HepG2 (cell line): ENCODE data around the gene CASZ1. TPM values are rescaled to one million over a fixed set of nuclear protein-coding genes. Genes with fewer than 3 reads are reported as not detected.

Experiments used
- ATAC-seq: fragments of 200-7000 bp; cut with Tn5 transposase; 3 replicates; pipeline ENCODE4 v1.9.1; 2020; ENCODE audit warnings: mild to moderate bottlenecking, moderate library complexity
- BruUV-seq: library from RNA; stranded (reverse); fragments of 400-500 nt; replicated peaks from 2 replicates; lab custom pipeline; 2021; lab: Mats Ljungman, UMichigan
- CTCF ChIA-PET: fragments of 300-600 bp; formaldehyde crosslinking; extraction: SDS; loops from one replicate; lab custom pipeline; 2021; ENCODE audit warnings: low total read pairs, inconsistent platforms, low intra/inter-chr PET ratio; lab: Yijun Ruan, JAX
- POLR2A ChIA-PET: fragments of 350-600 bp; sonication (Branson Sonifier 250); formaldehyde crosslinking; loops from one replicate; lab custom pipeline; 2020; ENCODE audit warnings: antibody characterized with exemption, inconsistent platforms; lab: Yijun Ruan, JAX
- DNase-seq: peaks from one replicate; pipeline ENCODE4 v3.0.0-alpha.2; 2015; ENCODE audit warnings: low spot score
- FAIRE-seq: peaks from 3 replicates; lab custom pipeline; 2011; peaks lifted over from hg19 to GRCh38; lab: Jason Lieb, UNC
- H2AFZ ChIP-seq: one replicate; pipeline ENCODE4 v1.6.1; 2011; ENCODE audit warnings: low read length, inconsistent platforms
- H3K27ac ChIP-seq: fragments of 300-600 bp; 3 replicates; pipeline ENCODE4 v1.8.0; 2011; ENCODE audit warnings: mixed run types, mild to moderate bottlenecking, mixed read lengths, low read length, inconsistent platforms; ENCODE audit not compliant: insufficient read depth; ENCODE audit errors: extremely low read length
- H3K27me3 ChIP-seq, 2 experiments: fragments of 200-600 bp in 1 of 2; 2 replicates in 1 of 2; 3 replicates in 1 of 2; pipeline versions ENCODE4 v1.6.0 to v1.8.0; 2011; ENCODE audit warnings: low read length in 2 of 2, mild to moderate bottlenecking in 2 of 2, moderate library complexity in 2 of 2, inconsistent platforms in 1 of 2; ENCODE audit not compliant: insufficient read depth in 2 of 2, control insufficient read depth in 1 of 2
- H3K36me3 ChIP-seq, 2 experiments: fragments of 200-600 bp in 1 of 2; replicated peaks in 1 of 2; 2 replicates in 1 of 2; 3 replicates in 1 of 2; pipeline versions ENCODE4 v1.5.1 to v1.8.0; 2011; ENCODE audit warnings: low read length in 2 of 2, inconsistent platforms in 1 of 2; ENCODE audit not compliant: insufficient read depth in 2 of 2, control insufficient read depth in 1 of 2
- H3K4me1 ChIP-seq: 2 replicates; pipeline ENCODE4 v1.5.1; 2012; ENCODE audit warnings: low read length, inconsistent platforms; ENCODE audit not compliant: insufficient read depth
- H3K4me2 ChIP-seq: 2 replicates; pipeline ENCODE4 v1.6.0; 2011; ENCODE audit warnings: low read depth, low read length, inconsistent platforms
- H3K4me3 ChIP-seq, 3 experiments: fragments of 200-600 bp in 1 of 3; sonication (generic), shearing (Covaris generic) in 1 of 3; replicated peaks in 1 of 3; 2 replicates each; pipeline ENCODE4 v1.5.1; 2011 to 2016; ENCODE audit warnings: low read length in 3 of 3, inconsistent platforms in 2 of 3, low read depth in 2 of 3, mild to moderate bottlenecking in 2 of 3, control low read depth in 1 of 3, mixed read lengths in 1 of 3; ENCODE audit not compliant: insufficient read depth in 1 of 3
- H3K79me2 ChIP-seq: one replicate; pipeline ENCODE4 v1.6.1; 2011; ENCODE audit warnings: low read length, inconsistent platforms; ENCODE audit not compliant: insufficient read depth
- H3K9ac ChIP-seq: 2 replicates; pipeline ENCODE4 v1.6.0; 2011; ENCODE audit warnings: mild to moderate bottlenecking, low read depth, low read length, inconsistent platforms; ENCODE audit not compliant: insufficient read depth
- H3K9me3 ChIP-seq: 2 replicates; pipeline ENCODE4 v1.5.1; 2012; ENCODE audit warnings: mild to moderate bottlenecking, low read length
- H4K20me1 ChIP-seq: 2 replicates; pipeline ENCODE4 v1.6.0; 2011; ENCODE audit warnings: inconsistent platforms, mild to moderate bottlenecking, low read length, moderate library complexity; ENCODE audit not compliant: insufficient read depth
- BORCS8-MEF2B ChIP-seq: sonication (generic); formaldehyde crosslinking; IDR thresholded peaks from 2 replicates; pipeline ENCODE4 v1.8.0; 2022; ENCODE audit warnings: mild to moderate bottlenecking, missing genetic modification reagents
- EED ChIP-seq: sonication (generic); formaldehyde crosslinking; IDR thresholded peaks from 2 replicates; pipeline ENCODE4 v1.5.0; 2020; ENCODE audit warnings: mild to moderate bottlenecking, missing genetic modification reagents
- HNF4A ChIP-seq: sonication (generic); formaldehyde crosslinking; IDR thresholded peaks from 2 replicates; pipeline ENCODE4 v1.4.0; 2020; ENCODE audit warnings: missing genetic modification reagents
- JARID2 ChIP-seq: sonication (generic); formaldehyde crosslinking; IDR thresholded peaks from 2 replicates; pipeline ENCODE4 v1.8.1; 2023; ENCODE audit warnings: missing genetic modification reagents, inconsistent platforms; ENCODE audit not compliant: insufficient replicate concordance
- KMT2B ChIP-seq: IDR thresholded peaks from 2 replicates; pipeline ENCODE4 v1.6.1; 2016; ENCODE audit warnings: missing genetic modification reagents, missing compliant biosample characterization
- PTBP1 ChIP-seq: fragments of 200-400 bp; formaldehyde crosslinking; IDR thresholded peaks from 2 replicates; pipeline ENCODE4 v1.6.1; 2018; ENCODE audit warnings: low read length, low read depth; ENCODE audit not compliant: poor library complexity, severe bottlenecking
- SP140L ChIP-seq: sonication (generic); formaldehyde crosslinking; IDR thresholded peaks from 2 replicates; pipeline ENCODE4 v1.4.0; 2020; ENCODE audit warnings: missing genetic modification reagents, borderline replicate concordance
- ZNF138 ChIP-seq: sonication (generic); formaldehyde crosslinking; IDR thresholded peaks from 2 replicates; pipeline ENCODE4 v1.5.0; 2020; ENCODE audit warnings: mild to moderate bottlenecking, low read depth, missing genetic modification reagents
- ZNF296 ChIP-seq: sonication (generic); formaldehyde crosslinking; conservative IDR thresholded peaks from 2 replicates; pipeline ENCODE4 v1.5.0; 2020; ENCODE audit warnings: mild to moderate bottlenecking, missing genetic modification reagents
- ZNF616 ChIP-seq: sonication (generic); formaldehyde crosslinking; IDR thresholded peaks from 2 replicates; pipeline ENCODE4 v1.5.0; 2020; ENCODE audit warnings: low read depth, mild to moderate bottlenecking, missing genetic modification reagents
- WGBS: methylation state at CpG from one replicate; pipeline ENCODE4 v1.1.6; 2017; ENCODE audit warnings: low lambda C conversion rate; 5-methylcytosine and 5-hydroxymethylcytosine counted together
- in situ Hi-C: cut with HindIII; loops from 2 replicates; pipeline ENCODE4 v1.10.0; 2017; ENCODE audit warnings: low pct_unique_long_range_greater_than_20kb; ENCODE audit not compliant: extremely low pct_ligation_motif_present
- intact Hi-C: fragments of 100-400 bp; cut with micrococcal nuclease; formaldehyde crosslinking; loops from one replicate; pipeline ENCODE4 v1.10.0; 2022; ENCODE audit not compliant: unreplicated experiment
- polyA plus RNA-seq, 8 experiments: library from polyadenylated mRNA; depleted of rRNA in 3 of 8; stranded (reverse) in 7 of 8; unstranded in 1 of 8; fragments of >200 nt; fragmentation: Illumina TruSeq in 4 of 8; extraction: Trizol in 4 of 8; gene quantifications; 2 replicates each; pipeline versions ENCODE4 v1.2.1 to v1.2.3, GENCODE V29; 2011 to 2016; ENCODE audit warnings: low read depth in 4 of 8, missing spikeins in 1 of 8, mixed read lengths in 1 of 8; ENCODE audit not compliant: insufficient read depth in 1 of 8
- total RNA-seq, 5 experiments: library from RNA; depleted of rRNA; stranded (reverse); fragments of >200 nt; fragmentation: Illumina TruSeq; extraction: Trizol; gene quantifications; 2 replicates each; pipeline ENCODE4 v1.2.3, GENCODE V29; 2016; ENCODE audit warnings: low read depth in 1 of 5

CASZ1 gene
- total and polyA plus RNA-seq, 2 of the 13 experiments (the other 11 are each of a cell fraction or from before 2014, with no cell fraction given): 1.9 to 3.7 TPM

DNA sequence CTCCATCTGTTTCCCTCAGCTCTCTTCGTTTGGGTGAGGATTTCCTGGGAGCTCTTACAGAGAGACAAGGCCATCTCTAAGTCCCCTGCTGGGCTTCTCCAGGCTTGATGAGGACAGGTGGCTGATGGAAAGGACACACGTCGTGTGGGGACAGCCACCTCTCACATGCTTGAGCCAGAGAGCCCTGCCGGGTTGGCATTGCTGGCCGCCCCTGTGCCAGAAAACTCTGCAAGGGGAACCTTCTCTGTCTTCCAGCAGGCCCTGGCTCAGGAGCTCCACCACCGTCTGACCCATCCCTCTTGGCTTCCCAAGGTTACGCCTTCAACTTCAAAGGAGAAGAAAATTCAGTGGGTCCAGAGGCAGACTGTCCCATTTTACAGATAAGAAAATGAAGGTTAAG is 82.8 kb downstream of the CASZ1 start (continued):
- TF ChIP-seq ZNF296 (CRISPR knock-in tag) (no peak), HNF4A (CRISPR knock-in tag) (no peak), PTBP1 (no peak), EED (CRISPR knock-in tag) (no peak), JARID2 (CRISPR knock-in tag) (no peak), ZNF616 (no peak), BORCS8-MEF2B (CRISPR knock-in tag) (no peak), SP140L (CRISPR knock-in tag) (no peak)
- TF ChIP-seq, all 625 proteins: peak for 0

DNA sequence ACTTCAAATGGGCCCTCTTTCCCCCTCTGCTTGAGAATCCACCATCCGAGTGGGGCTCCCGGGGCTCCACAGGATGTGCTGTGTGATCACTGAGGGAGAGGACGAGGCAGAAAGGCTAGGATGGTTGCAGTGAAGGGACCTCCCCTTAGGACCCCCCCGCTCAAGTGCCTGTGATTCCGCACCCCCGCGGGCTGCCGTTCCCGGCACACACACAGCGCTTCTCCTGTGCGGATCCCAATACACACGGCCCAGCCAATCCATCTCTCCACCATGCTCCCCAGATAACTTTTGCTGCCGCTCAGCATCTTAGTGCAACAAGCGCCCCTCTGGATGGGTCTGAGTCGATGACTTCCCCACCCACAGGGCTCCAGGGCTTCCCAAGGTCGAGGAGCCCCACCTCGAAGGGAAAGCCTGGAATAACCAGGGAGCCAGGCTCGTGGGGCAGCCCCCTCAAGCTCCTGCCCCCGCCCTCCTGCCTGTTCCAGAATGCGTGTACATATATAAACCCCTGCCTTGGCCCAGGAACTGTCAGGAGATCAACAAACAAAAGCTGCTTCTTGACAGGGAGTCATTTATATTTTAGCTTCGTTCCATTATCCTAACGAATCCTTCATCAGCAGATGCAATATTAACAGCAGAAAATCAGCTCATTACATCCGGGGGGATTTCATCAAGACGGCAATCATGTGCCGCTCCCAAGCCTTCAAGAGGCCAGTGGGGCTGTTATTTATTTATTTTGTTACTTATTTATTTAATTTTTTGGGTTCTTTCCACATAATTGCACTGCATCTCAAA is 83.7 kb downstream of the CASZ1 start:
- ATAC-seq: no peak
- Histone ChIP-seq H2AFZ (no peak overlapping the region), H3K4me2 (no peak overlapping the region), H3K27ac (no peak overlapping the region), H3K27me3 (peaks cover 7 to 43% of the 10 kb centered on the region in 2 experiments; a peak in 4 of 5 replicates), H3K79me2 (no peaks in the 10 kb centered on the region), H3K36me3 (no peaks in the 10 kb centered on the region), H3K9me3 (no peaks in the 10 kb centered on the region), H3K4me3 (no peak overlapping the region), H3K9ac (no peak overlapping the region), H4K20me1 (no peaks in the 10 kb centered on the region), H3K4me1 (no peaks in the 10 kb centered on the region)
- POLR2A ChIA-PET: no interaction called here
- TF ChIP-seq KMT2B (no peak), ZNF138 (CRISPR knock-in tag) (no peak)
- in situ Hi-C loops (no loop called here), intact Hi-C loops (no loop called here)
- no TSS peak for BruUV-seq
- FAIRE-seq: no peak
- CTCF ChIA-PET: no interaction called here
- WGBS: 61% methylated on average over 17 of the region's 25 CpGs
- DNase-seq: no peak
